Measurements from ENCODE around the gene GPR84. TPM values are rescaled to one million over a fixed set of nuclear protein-coding genes. Genes with fewer than 3 reads are reported as not detected.
A peak's percentile ranks its signal among the peaks of the same experiment; 100 is the strongest.

Gene GPR84
- polyA plus RNA-seq, 2 of the 4 experiments (the other 2 are of a cell fraction) = not detected

- H3K4me3 ChIP-seq = no peak overlapping the region
- no peak overlapping the region for H3K27ac ChIP-seq
- FAIRE-seq (no peak), ATAC-seq (no peak), DNase-seq (ENCODE audit: low read depth in 1 of 2, low spot score in 1 of 2) (no peak)
- H3K4me2 ChIP-seq = no peak overlapping the region
- 91% methylated on average over 5 of the region's 5 CpGs for WGBS (ENCODE audit: missing lambda C conversion rate)
- no peaks in the 10 kb centered on the region for H3K9me3 ChIP-seq
- peaks cover 48% of the 10 kb centered on the region for H3K4me1 ChIP-seq
- ChIA-PET POLR2A (interaction anchor here (1.2 kb wide), 1 partner anchor 51 kb away, joined by 3 read pairs; the partner anchor contains the start of genes CBX5 and HNRNPA1), CTCF (interaction anchor here (1.7 to 8.3 kb wide), 4 partner anchors 28 to 48 kb away, joined by 3 to 125 read pairs (median 15); no protein-coding TSS in a partner anchor)
- TF ChIP-seq FOSL2 (IDR thresholded peaks at IDR 0.05) (no peak), FOSL2 (CRISPR knock-in tag; IDR thresholded peaks at IDR 0.05) (no peak), E2F6 (IDR thresholded peaks at IDR 0.05; ENCODE audit: borderline replicate concordance, low read depth) (no peak), NR3C1 (IDR thresholded peaks at IDR 0.05) (no peak), RNF2 (IDR thresholded peaks at IDR 0.05; ENCODE audit: borderline replicate concordance, low read depth) (no peak), JUN (IDR thresholded peaks at IDR 0.05) (no peak), USF2 (IDR thresholded peaks at IDR 0.05) (no peak), RAD21 (conservative IDR thresholded peaks at IDR 0.05 in 1 of 2, IDR thresholded peaks at IDR 0.05 in 1 of 2) (no peak), MAFK (IDR thresholded peaks at IDR 0.05; ENCODE audit: partially characterized antibody) (no peak)
Observed at GRCh38 chr12:54331461-54331860, 32.8 kb downstream of the GPR84 start.

- TF ChIP-seq ZNF302 (CRISPR knock-in tag; IDR thresholded peaks at IDR 0.05) = no peak
- no peak for TF ChIP-seq PBX3 (IDR thresholded peaks at IDR 0.05)
- TF ChIP-seq MAX (IDR thresholded peaks at IDR 0.05) = no peak
- no peak for TF ChIP-seq GATA3 (IDR thresholded peaks at IDR 0.05; ENCODE audit: borderline replicate concordance)
- TF ChIP-seq SREBF2 (IDR thresholded peaks at IDR 0.05) = no peak
- no peak for TF ChIP-seq NR3C1 (IDR thresholded peaks at IDR 0.05)
- TF ChIP-seq MAZ (IDR thresholded peaks at IDR 0.05; ENCODE audit: borderline replicate concordance, low read depth, low read length) = no peak
- no peak for TF ChIP-seq HES2 (IDR thresholded peaks at IDR 0.05)
- no peak for TF ChIP-seq RCOR1 (IDR thresholded peaks at IDR 0.05; ENCODE audit: low read depth, low read length)
- TF ChIP-seq KDM1A (IDR thresholded peaks at IDR 0.05; ENCODE audit: low read depth) = no peak
- TF ChIP-seq EHMT2 (IDR thresholded peaks at IDR 0.05; ENCODE audit: low read depth) = no peak
- no peak for TF ChIP-seq CTCF (IDR thresholded peaks at IDR 0.05)
- TF ChIP-seq CEBPB (IDR thresholded peaks at IDR 0.05) = no peak
- TF ChIP-seq CHD4 (IDR thresholded peaks at IDR 0.05; ENCODE audit: borderline replicate concordance) = no peak
- TF ChIP-seq HOXB5 (CRISPR knock-in tag; IDR thresholded peaks at IDR 0.05) = no peak
- TF ChIP-seq REST (IDR thresholded peaks at IDR 0.05) = no peak
- TF ChIP-seq ATOH8 (CRISPR knock-in tag; IDR thresholded peaks at IDR 0.05; ENCODE audit: low read depth) = no peak
- TF ChIP-seq RFX5 (IDR thresholded peaks at IDR 0.05) = no peak
- TF ChIP-seq MAFK (IDR thresholded peaks at IDR 0.05; ENCODE audit: partially characterized antibody) = no peak
- Histone ChIP-seq H3K4me3 (no peak overlapping the region), H3K4me2 (peak overlapping the region; percentile 19), H3K27ac (peak overlapping the region in 1 of 2 experiments; percentile 4; a peak in 1 of 6 replicates), H3K9me3 (no peaks in the 10 kb centered on the region), H3K4me1 (peaks cover 51% of the 10 kb centered on the region)
- ChIA-PET CTCF (interaction anchor here (0.6 to 2.4 kb wide), 7 partner anchors 11 to 82 kb away, joined by 3 to 7 read pairs (median 3); no protein-coding TSS in a partner anchor), POLR2A (interaction anchor here (0.8 kb wide), 1 partner anchor 19 kb away, joined by 6 read pairs; no protein-coding TSS in a partner anchor)
- ATAC-seq = no peak
- no peak for DNase-seq (ENCODE audit: low read depth in 1 of 2, low spot score in 1 of 2)
- no peak for FAIRE-seq
- 97% methylated on average over 3 of the region's 3 CpGs for WGBS (ENCODE audit: missing lambda C conversion rate)
Observed at GRCh38 chr12:54330442-54330841, 33.8 kb downstream of the GPR84 start.
